Smooth muscle cell (in vitro differentiated cells): ENCODE data around the gene CHN2. TPM values are rescaled to one million over a fixed set of nuclear protein-coding genes. Genes with fewer than 3 reads are reported as not detected.

Experiments used
- DNase-seq: peaks from one replicate; lab custom pipeline; 2025; ENCODE audit not compliant: unreplicated experiment; lab: John Stamatoyannopoulos, UW
- H2AFZ ChIP-seq: fragments of 200-600 bp; sonication (generic); 2 replicates; pipeline ENCODE4 v1.6.0; 2016; ENCODE audit warnings: antibody characterized with exemption, low read depth, mild to moderate bottlenecking
- H3F3A ChIP-seq: fragments of 200-600 bp; sonication (generic); 2 replicates; pipeline ENCODE4 v1.6.0; 2017; ENCODE audit warnings: antibody characterized with exemption, low read depth
- H3K27ac ChIP-seq: fragments of 200-600 bp; sonication (generic); 2 replicates; pipeline ENCODE4 v1.5.1; 2016; ENCODE audit warnings: low read depth, mild to moderate bottlenecking
- H3K27me3 ChIP-seq: fragments of 200-600 bp; sonication (generic); 2 replicates; pipeline ENCODE4 v1.6.1; 2016; ENCODE audit warnings: low read depth, mild to moderate bottlenecking
- H3K36me3 ChIP-seq: fragments of 200-600 bp; sonication (generic); 2 replicates; pipeline ENCODE4 v1.5.1; 2016; ENCODE audit warnings: low read depth
- H3K4me1 ChIP-seq: fragments of 200-600 bp; sonication (generic); 2 replicates; pipeline ENCODE4 v1.5.1; 2016; ENCODE audit warnings: low read depth
- H3K4me2 ChIP-seq: fragments of 200-600 bp; sonication (generic); 2 replicates; pipeline ENCODE4 v1.6.0; 2016; ENCODE audit warnings: mild to moderate bottlenecking
- H3K4me3 ChIP-seq: fragments of 200-600 bp; sonication (generic); 2 replicates; pipeline ENCODE4 v1.5.1; 2016; ENCODE audit warnings: mild to moderate bottlenecking
- H3K79me2 ChIP-seq: fragments of 200-600 bp; sonication (generic); 2 replicates; pipeline ENCODE4 v1.6.0; 2016; ENCODE audit warnings: low read depth, mild to moderate bottlenecking
- H3K9ac ChIP-seq: fragments of 200-600 bp; sonication (generic); 2 replicates; pipeline ENCODE4 v1.6.0; 2016; ENCODE audit warnings: low read depth
- H3K9me3 ChIP-seq: fragments of 200-600 bp; sonication (generic); replicated peaks from 2 replicates; pipeline ENCODE4 v1.5.1; 2016; ENCODE audit warnings: low read depth
- H4K20me1 ChIP-seq: fragments of 200-600 bp; sonication (generic); 2 replicates; pipeline ENCODE4 v1.6.0; 2016; ENCODE audit warnings: low read depth
- CTCF ChIP-seq: fragments of 200-600 bp; sonication (generic); IDR thresholded peaks from 2 replicates; pipeline ENCODE4 v1.5.1; 2017; ENCODE audit warnings: borderline replicate concordance, mild to moderate bottlenecking, antibody characterized with exemption; ENCODE audit not compliant: insufficient read depth, poor library complexity, severe bottlenecking
- WGBS: methylation state at CpG from one replicate; pipeline ENCODE4 v1.1.7; 2016; ENCODE audit warnings: low lambda C conversion rate; 5-methylcytosine and 5-hydroxymethylcytosine counted together
- polyA plus RNA-seq: library from polyadenylated mRNA; unstranded; fragments of >200 nt; fragmentation: Nextera tagmentation; extraction: Ambion mirVana; gene quantifications from 2 replicates; pipeline ENCODE4 v1.2.1, GENCODE V29; 2016
- total RNA-seq: library from RNA; depleted of rRNA; stranded (reverse); fragments of >200 nt; gene quantifications from 2 replicates; pipeline ENCODE4 v1.2.3, GENCODE V29; 2014

The CHN2 gene
- total and polyA plus RNA-seq, 2 experiments from 2014 or later: 7.4 to 20.7 TPM

GRCh38 chr7:29363636-29364425 is 169.3 kb downstream of the CHN2 start:
- no peak for DNase-seq
- H2AFZ ChIP-seq: no peak overlapping the region
- H3K9ac ChIP-seq: no peak overlapping the region
- H3K4me1 ChIP-seq: no peaks in the 10 kb centered on the region
- no peak for TF ChIP-seq CTCF
- no peak overlapping the region for H3K27ac ChIP-seq
- H3K9me3 ChIP-seq: no peaks in the 10 kb centered on the region
- H4K20me1 ChIP-seq: no peaks in the 10 kb centered on the region
- no peaks in the 10 kb centered on the region for H3K27me3 ChIP-seq
- no peak overlapping the region for H3K4me3 ChIP-seq
- no peaks in the 10 kb centered on the region for H3K79me2 ChIP-seq
- no peak overlapping the region for H3K4me2 ChIP-seq
- WGBS: 86% methylated on average over 3 of the region's 3 CpGs
- H3F3A ChIP-seq: no peaks in the 10 kb centered on the region
- H3K36me3 ChIP-seq: no peaks in the 10 kb centered on the region

- Histone ChIP-seq H3K27ac (no peak overlapping the region), H3K79me2 (no peaks in the 10 kb centered on the region), H3F3A (peaks cover under 1% of the 10 kb centered on the region), H3K36me3 (no peaks in the 10 kb centered on the region), H3K9me3 (no peaks in the 10 kb centered on the region), H2AFZ (no peak overlapping the region), H3K27me3 (no peaks in the 10 kb centered on the region), H3K4me2 (no peak overlapping the region), H3K4me1 (no peaks in the 10 kb centered on the region), H3K4me3 (no peak overlapping the region), H4K20me1 (no peaks in the 10 kb centered on the region), H3K9ac (no peak overlapping the region)
- TF ChIP-seq CTCF: no peak
- WGBS: 76% methylated on average over 1 of the region's 1 CpG
- DNase-seq: no peak
These were observed 170.1 kb downstream of the CHN2 start for GRCh38 chr7:29364661-29365060.

- Histone ChIP-seq H3K4me2 (no peak overlapping the region), H4K20me1 (no peaks in the 10 kb centered on the region), H3K9me3 (no peaks in the 10 kb centered on the region), H3K4me1 (no peaks in the 10 kb centered on the region), H3F3A (peaks cover 9% of the 10 kb centered on the region), H3K79me2 (no peaks in the 10 kb centered on the region), H2AFZ (no peak overlapping the region), H3K27me3 (no peaks in the 10 kb centered on the region), H3K4me3 (no peak overlapping the region), H3K36me3 (no peaks in the 10 kb centered on the region), H3K27ac (no peak overlapping the region), H3K9ac (no peak overlapping the region)
- DNase-seq: no peak
- 100% methylated on average over 1 of the region's 1 CpG for WGBS
- no peak for TF ChIP-seq CTCF
These were observed 170.8 kb downstream of the CHN2 start for GRCh38 chr7:29365423-29365822.

- Histone ChIP-seq H3K4me1 (no peaks in the 10 kb centered on the region), H3K4me3 (no peak overlapping the region), H4K20me1 (no peaks in the 10 kb centered on the region), H3K79me2 (no peaks in the 10 kb centered on the region), H3K9ac (no peak overlapping the region), H3K4me2 (no peak overlapping the region), H3K36me3 (no peaks in the 10 kb centered on the region), H2AFZ (no peak overlapping the region), H3K27me3 (no peaks in the 10 kb centered on the region), H3K9me3 (no peaks in the 10 kb centered on the region), H3F3A (peaks cover 20% of the 10 kb centered on the region), H3K27ac (no peak overlapping the region)
- WGBS: 97% methylated on average over 3 of the region's 3 CpGs
- DNase-seq: no peak
- no peak for TF ChIP-seq CTCF
These were observed 173.2 kb downstream of the CHN2 start for GRCh38 chr7:29367784-29368183.
